Neural progenitor cell (in vitro differentiated cells): ENCODE measurements around the gene GLCE.

Source experiments
- EZH2 ChIP-seq: fragments of 200-600 bp; sonication (generic); IDR thresholded peaks from 2 replicates; pipeline ENCODE4 v1.6.1; 2017; ENCODE audit warnings: antibody characterized with exemption, mild to moderate bottlenecking, moderate library complexity
- TF ChIP-seq, protein P1 (sequence below): fragments of 200-600 bp; sonication (generic); IDR thresholded peaks from 2 replicates; pipeline ENCODE4 v1.5.1; 2017; ENCODE audit warnings: antibody characterized with exemption, mild to moderate bottlenecking

DNA sequence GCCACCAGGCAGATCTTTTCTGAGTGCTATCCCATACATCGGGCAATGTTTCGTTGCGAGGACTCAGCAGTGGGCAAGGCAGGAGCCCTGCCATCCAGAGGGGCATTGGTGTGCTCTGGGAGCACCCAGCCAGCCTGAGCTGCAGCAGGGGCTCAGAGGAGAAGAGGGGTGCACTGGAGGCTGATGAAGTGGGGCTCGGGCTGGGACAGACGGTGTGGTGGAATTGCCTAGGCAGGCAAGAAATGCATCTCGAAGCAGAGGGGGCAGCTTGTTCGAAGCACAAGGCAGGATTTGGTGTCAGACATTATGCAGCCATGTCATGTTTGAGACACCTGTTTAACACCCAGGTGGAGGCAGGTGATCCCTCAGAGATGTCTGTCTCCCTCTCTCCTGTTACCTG is 157.6 kb downstream of the GLCE start:
- TF ChIP-seq, protein P1, sequence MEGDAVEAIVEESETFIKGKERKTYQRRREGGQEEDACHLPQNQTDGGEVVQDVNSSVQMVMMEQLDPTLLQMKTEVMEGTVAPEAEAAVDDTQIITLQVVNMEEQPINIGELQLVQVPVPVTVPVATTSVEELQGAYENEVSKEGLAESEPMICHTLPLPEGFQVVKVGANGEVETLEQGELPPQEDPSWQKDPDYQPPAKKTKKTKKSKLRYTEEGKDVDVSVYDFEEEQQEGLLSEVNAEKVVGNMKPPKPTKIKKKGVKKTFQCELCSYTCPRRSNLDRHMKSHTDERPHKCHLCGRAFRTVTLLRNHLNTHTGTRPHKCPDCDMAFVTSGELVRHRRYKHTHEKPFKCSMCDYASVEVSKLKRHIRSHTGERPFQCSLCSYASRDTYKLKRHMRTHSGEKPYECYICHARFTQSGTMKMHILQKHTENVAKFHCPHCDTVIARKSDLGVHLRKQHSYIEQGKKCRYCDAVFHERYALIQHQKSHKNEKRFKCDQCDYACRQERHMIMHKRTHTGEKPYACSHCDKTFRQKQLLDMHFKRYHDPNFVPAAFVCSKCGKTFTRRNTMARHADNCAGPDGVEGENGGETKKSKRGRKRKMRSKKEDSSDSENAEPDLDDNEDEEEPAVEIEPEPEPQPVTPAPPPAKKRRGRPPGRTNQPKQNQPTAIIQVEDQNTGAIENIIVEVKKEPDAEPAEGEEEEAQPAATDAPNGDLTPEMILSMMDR = no peak
- no peak for TF ChIP-seq EZH2
